ENCODE results near the gene NCKAP1.

GRCh38 chr2:182982941-182983340 is 55.3 kb downstream of the NCKAP1 start:
- no peak for TF ChIP-seq CTCF (IDR thresholded peaks at IDR 0.05)
- no peak for TF ChIP-seq POLR2A (IDR thresholded peaks at IDR 0.05)
- TF ChIP-seq POLR2AphosphoS5 (IDR thresholded peaks at IDR 0.05) = no peak
- TF ChIP-seq EP300 (IDR thresholded peaks at IDR 0.05) = no peak

Data from sigmoid colon (tissue), 4 donors.